HepG2 (cell line): ENCODE measurements around the gene C1RL.

Experiments used
- AGO1 ChIP-seq: fragments of 200-400 bp; formaldehyde crosslinking; IDR thresholded peaks from 2 replicates; pipeline ENCODE4 v1.6.1; 2017; ENCODE audit warnings: mild to moderate bottlenecking, low read depth, low read length, moderate library complexity; ENCODE audit not compliant: poor library complexity, severe bottlenecking
- ARID4A ChIP-seq: sonication (generic); formaldehyde crosslinking; IDR thresholded peaks from 2 replicates; pipeline ENCODE4 v1.5.0; 2020; ENCODE audit warnings: mild to moderate bottlenecking, missing genetic modification reagents, borderline replicate concordance
- MXD1 ChIP-seq: sonication (generic); formaldehyde crosslinking; IDR thresholded peaks from 2 replicates; pipeline ENCODE4 v1.4.0; 2020; ENCODE audit warnings: mild to moderate bottlenecking, missing genetic modification reagents
- ZNF616 ChIP-seq: sonication (generic); formaldehyde crosslinking; IDR thresholded peaks from 2 replicates; pipeline ENCODE4 v1.5.0; 2020; ENCODE audit warnings: low read depth, mild to moderate bottlenecking, missing genetic modification reagents

GRCh38 chr12:7075518-7075917 lies 33.5 kb downstream of the C1RL start:
- TF ChIP-seq ZNF616 (CRISPR knock-in tag): no peak
- TF ChIP-seq ARID4A (CRISPR knock-in tag): no peak
- TF ChIP-seq AGO1: no peak
- TF ChIP-seq MXD1: no peak
